CD4-positive, alpha-beta T cell treated with Interferon alpha-2 for 1 hour (primary cell): ENCODE measurements around the gene NRG3.
"Not testable (repeated sequence)": the region's sequence is repeated elsewhere in the genome, so short reads cannot be mapped to it uniquely, and the experiment has no call there.

ENCODE experiments used
- DNase-seq, 2 donors: peaks; one replicate each; pipeline ENCODE4 v3.0.0-alpha.2; 2020 to 2022

The NRG3 gene

DNA sequence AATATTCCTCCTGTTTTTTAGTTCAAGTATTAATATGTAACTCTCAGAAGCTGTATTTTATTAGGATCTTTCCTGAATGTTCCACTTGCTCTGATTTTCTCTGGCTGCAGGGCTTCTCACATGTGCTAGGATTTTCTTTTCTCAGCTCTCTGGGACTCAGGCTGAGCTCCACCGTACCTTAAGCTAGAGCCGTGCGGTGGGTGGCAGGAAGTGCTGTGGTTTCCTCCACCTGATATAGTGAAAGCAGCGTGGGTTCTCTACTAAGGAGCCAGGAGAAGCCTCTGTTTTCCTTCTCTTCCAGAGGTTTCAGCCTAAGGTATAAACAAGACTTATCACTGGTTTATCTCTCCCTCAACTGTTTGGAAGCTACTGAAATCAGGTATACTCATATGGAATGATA is 433.6 kb downstream of the NRG3 start:
- DNase-seq, result no peak

- no peak for DNase-seq
Measured at GRCh38 chr10:82310839-82311238, 435.8 kb downstream of the NRG3 start.

DNA sequence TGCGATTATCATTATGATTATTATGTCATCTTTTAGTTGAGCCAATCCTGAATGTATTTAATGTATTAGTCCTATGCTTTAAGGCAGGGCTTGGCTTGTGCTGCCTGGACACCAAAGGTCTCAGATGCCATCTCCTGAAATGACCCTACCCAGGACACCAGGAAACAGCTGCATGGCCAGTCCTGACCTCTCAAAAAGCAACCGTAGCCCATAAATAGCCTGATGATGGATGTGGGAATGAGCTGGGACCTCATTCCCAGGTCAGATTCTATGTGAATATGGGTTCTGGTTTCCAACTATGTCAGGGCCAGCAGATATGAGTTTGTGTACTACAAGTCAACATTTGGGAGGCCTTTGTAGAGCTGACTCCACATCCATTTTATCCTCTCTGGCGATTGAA is 438.4 kb downstream of the NRG3 start:
- no peak for DNase-seq

GRCh38 chr10:82318534-82318933 is 443.5 kb downstream of the NRG3 start:
- DNase-seq, result no peak

- DNase-seq, result no peak
Measured at GRCh38 chr10:82319074-82319473, 444.1 kb downstream of the NRG3 start.

DNA sequence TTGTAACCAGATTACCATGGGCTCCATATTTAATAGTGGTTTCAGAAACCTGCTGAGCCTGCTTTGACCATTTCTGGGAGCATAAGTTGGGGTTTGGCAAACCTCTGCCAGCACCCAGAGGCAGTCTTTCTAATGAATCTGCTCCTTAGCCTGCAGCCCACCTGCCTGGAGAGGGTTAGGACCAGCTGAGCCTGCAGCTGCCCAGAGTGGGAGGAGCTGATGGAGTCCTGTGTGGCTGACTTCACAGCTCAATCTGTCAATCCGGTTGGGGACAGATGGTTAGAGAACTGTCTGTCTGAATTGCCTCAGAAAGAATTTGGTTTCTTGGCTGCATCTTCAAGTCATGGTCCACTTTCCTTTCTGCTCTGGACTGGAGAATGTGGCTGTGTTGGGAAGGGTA is 444.6 kb downstream of the NRG3 start:
- DNase-seq, result no peak

DNA sequence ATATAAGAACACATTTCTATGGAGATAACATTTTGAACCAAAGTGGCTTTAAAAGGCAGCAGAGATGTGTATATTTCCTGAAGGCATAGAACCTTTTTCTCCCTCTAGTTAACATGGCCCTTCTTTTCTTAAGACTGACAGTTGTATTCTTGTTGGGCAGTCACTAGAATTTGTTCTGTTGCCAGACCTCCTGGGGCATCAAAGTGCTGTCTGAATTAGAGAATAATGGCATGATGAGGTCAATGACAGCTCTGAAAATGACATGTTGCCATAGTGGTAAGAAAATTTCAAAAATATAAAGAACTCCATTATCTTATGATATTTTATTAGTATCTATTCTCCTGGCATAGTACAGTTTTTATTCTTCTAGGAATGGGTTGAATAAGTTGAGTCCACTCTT is 446.7 kb downstream of the NRG3 start:
- no peak for DNase-seq

- no peak for DNase-seq
Measured at GRCh38 chr10:82331716-82332115, 456.7 kb downstream of the NRG3 start.

DNA sequence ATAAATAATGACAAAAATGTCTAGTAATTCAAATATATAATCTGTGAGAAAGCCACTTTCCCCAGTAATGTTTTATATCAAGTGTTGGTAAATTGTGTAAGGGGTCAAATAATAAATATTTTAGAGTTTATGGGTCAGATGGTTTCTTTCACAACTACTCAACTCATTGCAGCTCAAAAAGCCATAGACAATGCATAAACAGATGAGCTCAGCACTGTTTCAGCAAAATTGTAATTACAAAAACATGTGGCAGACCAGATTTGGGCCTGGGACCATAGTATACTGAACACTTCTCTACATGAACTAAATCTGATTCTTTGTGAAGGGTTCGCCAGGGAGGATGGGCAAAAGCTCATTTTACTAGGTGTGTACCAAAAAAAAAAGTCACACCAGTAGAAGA is 460.8 kb downstream of the NRG3 start:
- DNase-seq, result no peak

GRCh38 chr10:82340166-82340565 is 465.2 kb downstream of the NRG3 start:
- DNase-seq, result no peak

GRCh38 chr10:82349590-82349989 is 474.6 kb downstream of the NRG3 start:
- not testable (repeated sequence) for DNase-seq

GRCh38 chr10:82353381-82353780 is 478.4 kb downstream of the NRG3 start:
- no peak for DNase-seq

- no peak for DNase-seq
Measured at GRCh38 chr10:82358486-82359099, 483.6 kb downstream of the NRG3 start.

GRCh38 chr10:82361256-82361655 is 486.3 kb downstream of the NRG3 start:
- no peak for DNase-seq

- DNase-seq, result no peak
Measured at GRCh38 chr10:82377608-82378007, 502.6 kb downstream of the NRG3 start.

DNA sequence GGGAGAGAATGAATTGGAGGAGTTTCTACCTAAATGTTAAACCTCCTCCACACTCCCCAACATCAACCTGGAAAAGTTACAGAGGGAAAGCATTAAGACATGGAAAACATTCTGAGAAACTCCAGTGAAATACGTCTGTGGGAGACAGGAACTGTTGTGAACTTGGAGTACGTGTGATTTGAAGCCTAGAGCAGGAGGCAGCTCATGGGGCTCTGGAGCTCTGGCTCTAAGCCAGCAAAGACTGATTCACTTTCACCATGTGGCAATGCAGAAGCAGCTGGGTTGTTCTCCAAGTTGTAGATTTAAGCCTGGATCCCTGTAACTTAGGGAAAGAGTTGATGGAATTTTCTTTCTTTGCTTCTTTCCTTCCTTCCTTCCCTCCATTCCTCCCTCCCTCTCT is 503.2 kb downstream of the NRG3 start:
- DNase-seq, result no peak

DNA sequence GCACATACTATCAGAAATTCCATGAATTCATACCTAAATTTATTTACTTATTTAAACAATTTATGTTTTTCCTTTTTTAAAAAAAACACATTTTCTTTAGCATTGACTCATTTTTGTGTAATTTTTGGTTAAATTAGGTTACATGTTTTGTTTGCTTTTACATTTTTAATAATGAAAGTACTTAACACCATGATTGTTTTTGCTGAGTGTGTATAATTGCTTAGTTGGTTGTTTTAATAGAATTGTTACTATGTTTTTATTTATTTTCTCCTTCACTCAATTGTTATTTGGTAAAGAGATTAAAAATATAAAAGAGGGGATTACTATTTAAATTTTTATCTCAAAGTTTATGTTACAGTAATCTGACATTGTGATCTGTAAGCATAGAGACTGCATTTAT is 508.4 kb downstream of the NRG3 start:
- no peak for DNase-seq

- no peak for DNase-seq
Measured at GRCh38 chr10:82390866-82391658, 516.1 kb downstream of the NRG3 start.

DNA sequence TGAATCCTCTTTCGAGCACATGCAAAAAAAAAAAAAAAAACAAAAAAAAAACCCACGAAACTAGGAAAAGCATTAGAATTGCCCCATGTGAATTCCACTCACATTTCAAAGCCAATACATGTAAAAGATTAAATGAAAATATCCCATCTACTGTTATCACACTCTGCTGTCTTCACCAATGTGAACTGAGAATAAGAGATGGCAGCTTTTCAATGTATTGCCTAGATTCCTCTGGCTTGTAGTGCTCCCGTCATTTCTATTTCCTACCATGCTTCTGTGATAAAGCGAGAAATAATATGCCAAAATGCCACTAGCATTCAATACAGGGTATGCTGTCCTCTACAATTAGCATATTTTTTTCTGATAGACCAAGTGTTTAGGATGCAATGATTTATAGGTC is 517.0 kb downstream of the NRG3 start:
- DNase-seq, result no peak

GRCh38 chr10:82392533-82392932 is 517.5 kb downstream of the NRG3 start:
- DNase-seq, result no peak

DNA sequence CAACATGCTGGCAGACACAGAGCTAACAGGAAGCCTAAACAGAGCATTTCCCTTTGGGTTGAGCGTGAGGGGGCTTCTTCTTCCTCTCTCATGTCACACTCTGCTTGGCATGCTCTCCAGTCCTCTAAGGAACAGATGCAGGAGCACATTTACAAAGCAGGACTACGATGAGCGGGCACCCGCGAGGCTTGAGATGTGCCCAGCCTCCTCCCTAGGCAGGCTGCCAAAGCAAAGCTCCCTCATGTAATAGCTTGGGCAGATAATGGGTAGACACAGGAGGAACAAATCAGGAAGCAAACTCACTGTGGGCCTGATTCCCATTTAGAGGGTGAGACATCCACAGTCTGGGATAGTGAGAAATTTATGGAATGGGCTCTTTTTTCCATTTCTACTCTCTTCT is 519.1 kb downstream of the NRG3 start:
- DNase-seq, result no peak

DNA sequence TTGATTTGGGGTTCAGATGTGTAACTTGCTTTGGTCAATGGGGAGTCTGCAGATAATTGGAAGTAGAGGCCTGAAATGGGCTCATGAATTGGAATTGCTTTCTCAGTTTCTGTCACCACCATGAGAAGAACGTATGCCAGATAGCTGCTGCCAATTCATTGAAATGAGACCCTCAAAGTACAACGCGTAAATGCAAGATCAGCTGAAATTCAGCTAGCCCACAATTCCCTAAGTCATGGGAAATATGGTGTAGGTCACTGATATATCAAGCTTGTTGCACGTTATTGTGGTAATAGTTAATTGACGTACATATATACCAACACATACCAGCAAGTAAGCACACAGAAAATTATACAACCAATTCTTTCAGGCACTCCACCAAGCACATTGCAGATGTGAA is 520.0 kb downstream of the NRG3 start:
- DNase-seq, result no peak

GRCh38 chr10:82396886-82397285 is 521.9 kb downstream of the NRG3 start:
- no peak for DNase-seq

- no peak for DNase-seq
Measured at GRCh38 chr10:82397854-82398253, 522.9 kb downstream of the NRG3 start.

- DNase-seq, result no peak
Measured at GRCh38 chr10:82399850-82400249, 524.9 kb downstream of the NRG3 start.
